K562 (cell line): Measurements from ENCODE around the gene AGBL1. TPM values are rescaled to one million over a fixed set of nuclear protein-coding genes. Genes with fewer than 3 reads are reported as not detected.

ENCODE experiments used
- ATAC-seq: fragments of 200-7000 bp; cut with Tn5 transposase; 3 replicates; pipeline ENCODE4 v1.9.1; 2020; ENCODE audit warnings: moderate library complexity
- BruUV-seq: library from RNA; stranded (reverse); fragments of 400-500 nt; replicated peaks from 2 replicates; lab custom pipeline; 2021; lab: Mats Ljungman, UMichigan
- CTCF ChIA-PET: fragments of 300-600 bp; formaldehyde crosslinking; extraction: SDS; loops from one replicate; lab custom pipeline; 2021; ENCODE audit warnings: low intra/inter-chr PET ratio; lab: Yijun Ruan, JAX
- POLR2A ChIA-PET: fragments of 300-600, 350-650 bp; sonication (Branson Sonifier 250); formaldehyde crosslinking; extraction: SDS; loops from one replicate; lab custom pipeline; 2021; ENCODE audit warnings: antibody characterized with exemption, inconsistent platforms; lab: Yijun Ruan, JAX
- DNase-seq, 4 experiments: peaks; one replicate each; pipeline versions ENCODE4 v3.0.0 to v3.0.0-alpha.2; 2011 to 2018; ENCODE audit warnings: low spot score in 3 of 4, mixed read lengths in 3 of 4; ENCODE audit errors: extremely low read depth in 1 of 4
- FAIRE-seq: peaks from 2 replicates; lab custom pipeline; 2011; peaks lifted over from hg19 to GRCh38; lab: Jason Lieb, UNC
- H2AFZ ChIP-seq: 2 replicates; pipeline ENCODE4 v1.6.0; 2011; ENCODE audit warnings: low read depth, low read length, control low read depth, inconsistent platforms
- H3K27ac ChIP-seq: fragments of 200-600 bp; 3 replicates; pipeline ENCODE4 v1.8.0; 2011; ENCODE audit warnings: low read depth, mild to moderate bottlenecking, control low read depth, inconsistent platforms, low read length, moderate library complexity, mixed read lengths; ENCODE audit errors: extremely low read depth
- H3K27me3 ChIP-seq, 2 experiments: fragments of 300-600 bp in 1 of 2; 2 replicates in 1 of 2; 3 replicates in 1 of 2; pipeline versions ENCODE4 v1.6.0 to v1.8.0; 2011; ENCODE audit warnings: inconsistent platforms in 2 of 2, low read length in 2 of 2, mild to moderate bottlenecking in 1 of 2, mixed read lengths in 1 of 2, moderate library complexity in 1 of 2; ENCODE audit not compliant: control insufficient read depth in 2 of 2, insufficient read depth in 2 of 2
- H3K36me3 ChIP-seq: fragments of 300-600 bp; 3 replicates; pipeline ENCODE4 v1.8.0; 2011; ENCODE audit warnings: mild to moderate bottlenecking, low read length, inconsistent platforms; ENCODE audit not compliant: control insufficient read depth, insufficient read depth
- H3K4me1 ChIP-seq, 2 experiments: fragments of 200-600 bp in 1 of 2; replicated peaks in 1 of 2; 2 replicates in 1 of 2; 3 replicates in 1 of 2; pipeline versions ENCODE4 v1.5.1 to v1.8.0; 2011; ENCODE audit warnings: inconsistent platforms in 2 of 2, low read length in 2 of 2, mild to moderate bottlenecking in 1 of 2, mixed read lengths in 1 of 2, moderate library complexity in 1 of 2; ENCODE audit not compliant: control insufficient read depth in 2 of 2, insufficient read depth in 2 of 2
- H3K4me2 ChIP-seq: 2 replicates; pipeline ENCODE4 v1.6.1; 2011; ENCODE audit warnings: low read length, control low read depth, inconsistent platforms, mixed read lengths; ENCODE audit not compliant: insufficient read depth
- H3K4me3 ChIP-seq: fragments of 200-600 bp; sonication (generic), shearing (Covaris generic); 2 replicates; pipeline ENCODE4 v1.5.1; 2016; ENCODE audit warnings: control low read depth, inconsistent platforms
- H3K79me2 ChIP-seq: fragments of 200-600 bp; 3 replicates; pipeline ENCODE4 v1.8.0; 2011; ENCODE audit warnings: low read length, inconsistent platforms; ENCODE audit not compliant: control insufficient read depth, insufficient read depth
- H3K9ac ChIP-seq, 2 experiments: 2 replicates each; pipeline versions ENCODE4 v1.6.0 to v1.6.1; 2011; ENCODE audit warnings: low read depth in 2 of 2, low read length in 2 of 2, control low read depth in 1 of 2, inconsistent platforms in 1 of 2, mild to moderate bottlenecking in 1 of 2, mixed read lengths in 1 of 2; ENCODE audit not compliant: insufficient read depth in 1 of 2
- H3K9me1 ChIP-seq: one replicate; pipeline ENCODE4 v1.6.0; 2011; ENCODE audit warnings: inconsistent platforms, mild to moderate bottlenecking, low read length, moderate library complexity; ENCODE audit not compliant: control insufficient read depth, insufficient read depth
- H3K9me3 ChIP-seq: replicated peaks from 2 replicates; pipeline ENCODE4 v1.5.1; 2011; ENCODE audit warnings: low read depth, low read length, inconsistent platforms; ENCODE audit not compliant: control insufficient read depth, insufficient read depth
- H4K20me1 ChIP-seq: replicated peaks from 2 replicates; pipeline ENCODE4 v1.6.1; 2011; ENCODE audit warnings: low read length, inconsistent platforms, mixed read lengths; ENCODE audit not compliant: control insufficient read depth, insufficient read depth
- CHAMP1 ChIP-seq: fragments of 450-650 bp; IDR thresholded peaks from 2 replicates; pipeline ENCODE4 v1.6.1; 2016; ENCODE audit warnings: mild to moderate bottlenecking
- ELK3 ChIP-seq: fragments of 450-650 bp; formaldehyde crosslinking; IDR thresholded peaks from 2 replicates; pipeline ENCODE4 v1.4.0; 2020; ENCODE audit warnings: mild to moderate bottlenecking
- IRF9 ChIP-seq: fragments of 450-650 bp; IDR thresholded peaks from 2 replicates; pipeline ENCODE4 v1.6.1; 2016; ENCODE audit warnings: missing biosample characterization, missing genetic modification characterization
- MAFG ChIP-seq: fragments of 450-650 bp; conservative IDR thresholded peaks from 2 replicates; pipeline ENCODE4 v1.6.1; 2016; ENCODE audit warnings: missing genetic modification characterization, missing compliant biosample characterization
- NFIC ChIP-seq: fragments of 450-650 bp; IDR thresholded peaks from 2 replicates; pipeline ENCODE4 v1.6.1; 2017; ENCODE audit warnings: mild to moderate bottlenecking, inconsistent platforms
- PHF20 ChIP-seq: fragments of 450-650 bp; IDR thresholded peaks from 2 replicates; pipeline ENCODE4 v1.6.1; 2018; ENCODE audit not compliant: partially characterized antibody
- RBM34 ChIP-seq: fragments of 200-400 bp; formaldehyde crosslinking; IDR thresholded peaks from 2 replicates; pipeline ENCODE4 v1.6.1; 2018; ENCODE audit warnings: low read length, borderline replicate concordance; ENCODE audit not compliant: insufficient read depth
- SIX5 ChIP-seq, 2 experiments: IDR thresholded peaks; 2 replicates each; pipeline ENCODE4 v1.6.1; 2011; ENCODE audit warnings: low read length in 2 of 2, borderline replicate concordance in 1 of 2, low read depth in 1 of 2, mild to moderate bottlenecking in 1 of 2, moderate library complexity in 1 of 2; ENCODE audit not compliant: insufficient read depth in 1 of 2
- SMC3 ChIP-seq: conservative IDR thresholded peaks from 2 replicates; pipeline ENCODE4 v1.6.1; 2011; ENCODE audit warnings: low read depth, low read length, improper control_type of control experiment; ENCODE audit not compliant: insufficient read depth
- U2AF1 ChIP-seq: fragments of 200-400 bp; formaldehyde crosslinking; optimal IDR thresholded peaks from 2 replicates; pipeline ENCODE3; 2017; ENCODE audit warnings: mild to moderate bottlenecking, low read depth, low read length, moderate library complexity
- ZFP36 ChIP-seq: fragments of 150-350 bp; IDR thresholded peaks from 2 replicates; pipeline ENCODE4 v1.6.1; 2018; ENCODE audit warnings: low read length, low read depth; ENCODE audit not compliant: partially characterized antibody
- ZNF133 ChIP-seq: fragments of 250-450 bp; sonication (Bioruptor Pico); IDR thresholded peaks from 2 replicates; pipeline ENCODE4 v1.4.0; 2020; ENCODE audit warnings: mild to moderate bottlenecking
- ZNF184 ChIP-seq: sonication (generic); formaldehyde crosslinking; IDR thresholded peaks from 2 replicates; pipeline ENCODE4 v1.5.0; 2020; ENCODE audit warnings: missing genetic modification reagents
- WGBS: fragments of 100-300 bp; shearing (Covaris generic); methylation state at CpG from one replicate; pipeline ENCODE4 v1.1.6; 2016; ENCODE audit warnings: low coverage, mixed read lengths; ENCODE audit not compliant: insufficient coverage; ENCODE audit errors: missing lambda C conversion rate; 5-methylcytosine and 5-hydroxymethylcytosine counted together
- in situ Hi-C: fragments of 300-500 bp; cut with MboI; formaldehyde crosslinking; loops from 4 replicates; pipeline ENCODE4 v1.15.0; 2018; ENCODE audit warnings: inconsistent platforms, mixed read lengths
- intact Hi-C: fragments of 100-400 bp; cut with micrococcal nuclease; formaldehyde crosslinking; loops from 2 replicates; pipeline ENCODE4 v1.14.2; 2022
- polyA plus RNA-seq, 8 experiments: library from polyadenylated mRNA; depleted of rRNA in 4 of 8; stranded (reverse) in 5 of 8; unstranded in 3 of 8; fragments of >200 nt; fragmentation: Nextera tagmentation in 2 of 8; fragmentation: Illumina TruSeq in 1 of 8; extraction: Ambion mirVana in 2 of 8; extraction: Trizol in 1 of 8; gene quantifications; 2 replicates each; pipeline versions ENCODE4 v1.2.1 to v1.2.3, GENCODE V29; 2011 to 2014; ENCODE audit warnings: inconsistent platforms in 1 of 8, missing spikeins in 1 of 8
- total RNA-seq, 7 experiments: library from RNA; depleted of rRNA in 6 of 7; stranded (reverse); fragments of >200 nt in 6 of 7; fragmentation: Illumina TruSeq in 2 of 7; extraction: Trizol in 2 of 7; gene quantifications; 2 replicates each; pipeline versions ENCODE4 v1.2.1 to v1.2.3, GENCODE V29; 2011 to 2021; ENCODE audit warnings: low replicate concordance in 1 of 7

Gene AGBL1
- total and polyA plus RNA-seq, 9 of the 15 experiments (the other 6 are each of a cell fraction or from before 2014, with no cell fraction given): not detected

DNA sequence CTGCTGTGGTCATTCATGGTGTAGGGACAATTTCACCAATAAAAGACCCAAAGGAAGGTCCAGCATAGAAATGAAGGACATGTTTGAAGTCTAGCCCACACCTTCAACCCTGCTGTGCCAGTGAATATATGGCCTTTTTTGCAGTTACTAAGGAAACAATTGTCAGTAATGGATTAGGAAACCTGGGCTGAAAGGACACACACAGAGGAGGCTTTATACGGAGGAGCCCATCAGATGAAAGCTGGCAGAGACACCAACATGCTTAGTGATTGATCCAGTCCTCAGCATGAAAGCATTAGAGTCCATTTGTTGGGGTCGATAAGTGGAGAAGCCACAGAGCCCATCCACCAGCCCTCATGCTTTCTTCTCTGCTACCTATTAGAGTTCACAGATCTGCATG lies 584.3 kb downstream of the AGBL1 start:
- no peak overlapping the region for H2AFZ ChIP-seq
- ChIA-PET CTCF (no interaction called here), POLR2A (no interaction called here)
- no peaks in the 10 kb centered on the region for H3K9me3 ChIP-seq
- no peak overlapping the region for H3K4me3 ChIP-seq
- in situ Hi-C loops: no loop called here
- intact Hi-C loops: no loop called here
- H3K27ac ChIP-seq: no peak overlapping the region
- 0% methylated on average over 2 of the region's 2 CpGs for WGBS
- no peaks in the 10 kb centered on the region for H3K9me1 ChIP-seq
- no peak overlapping the region for H3K4me2 ChIP-seq
- DNase-seq (no peak), ATAC-seq (no peak), FAIRE-seq (no peak)
- H4K20me1 ChIP-seq: no peaks in the 10 kb centered on the region
- no peaks in the 10 kb centered on the region for H3K4me1 ChIP-seq
- no peak overlapping the region for H3K9ac ChIP-seq
- BruUV-seq: no TSS peak
- no peaks in the 10 kb centered on the region for H3K27me3 ChIP-seq
- no peaks in the 10 kb centered on the region for H3K79me2 ChIP-seq
- TF ChIP-seq ZNF184 (CRISPR knock-in tag): no peak
- TF ChIP-seq ELK3 (CRISPR knock-in tag): no peak
- TF ChIP-seq NFIC: no peak
- TF ChIP-seq PHF20: no peak
- TF ChIP-seq, all 486 proteins: peak for 0
- no peaks in the 10 kb centered on the region for H3K36me3 ChIP-seq

GRCh38 chr15:86664581-86664980 lies 584.9 kb downstream of the AGBL1 start:
- Histone ChIP-seq H4K20me1 (no peaks in the 10 kb centered on the region), H3K9me1 (no peaks in the 10 kb centered on the region), H3K79me2 (no peaks in the 10 kb centered on the region), H3K4me1 (no peaks in the 10 kb centered on the region), H3K9ac (no peak overlapping the region), H3K27ac (no peak overlapping the region), H2AFZ (no peak overlapping the region), H3K36me3 (no peaks in the 10 kb centered on the region), H3K4me3 (no peak overlapping the region), H3K4me2 (no peak overlapping the region), H3K9me3 (no peaks in the 10 kb centered on the region), H3K27me3 (no peaks in the 10 kb centered on the region)
- FAIRE-seq: no peak
- in situ Hi-C loops (no loop called here), intact Hi-C loops (no loop called here)
- no TSS peak for BruUV-seq
- no peak for DNase-seq
- ChIA-PET CTCF (no interaction called here), POLR2A (no interaction called here)
- no peak for ATAC-seq
- 6% methylated on average over 1 of the region's 1 CpG for WGBS
- TF ChIP-seq RBM34: no peak
- no peak for TF ChIP-seq SIX5 (IDR thresholded peaks at IDR 0.05; ENCODE audit: borderline replicate concordance in 1 of 2, insufficient read depth in 1 of 2, low read depth in 1 of 2, low read length in 2 of 2)
- TF ChIP-seq ZFP36: no peak
- TF ChIP-seq MAFG (tag): no peak
- no peak for TF ChIP-seq IRF9 (tag)
- no peak for TF ChIP-seq SMC3
- no peak for TF ChIP-seq ZNF133 (CRISPR knock-in tag)
- no peak for TF ChIP-seq U2AF1
- no peak for TF ChIP-seq CHAMP1
